GM12873 (cell line): ENCODE results near the gene MED9.

Source experiments
- CTCF ChIP-seq: IDR thresholded peaks from 2 replicates; pipeline ENCODE4 v1.5.1; 2012; ENCODE audit warnings: low read depth, mild to moderate bottlenecking, moderate library complexity, low read length, control low read depth; ENCODE audit not compliant: insufficient read depth; ENCODE audit errors: missing control alignments

MED9 gene

GRCh38 chr17:17446666-17447155, 30.1 kb upstream of the MED9 start:
- TF ChIP-seq CTCF: no peak

GRCh38 chr17:17447264-17447663, 29.5 kb upstream of the MED9 start:
- no peak for TF ChIP-seq CTCF

- TF ChIP-seq CTCF: no peak
Observed at GRCh38 chr17:17448076-17448475, 28.7 kb upstream of the MED9 start.

- TF ChIP-seq CTCF: no peak
Observed at GRCh38 chr17:17448723-17449122, 28.1 kb upstream of the MED9 start.

GRCh38 chr17:17453088-17453487, 23.7 kb upstream of the MED9 start:
- TF ChIP-seq CTCF: no peak

GRCh38 chr17:17454276-17454675, 22.5 kb upstream of the MED9 start:
- TF ChIP-seq CTCF: no peak

GRCh38 chr17:17455173-17455572, 21.6 kb upstream of the MED9 start:
- TF ChIP-seq CTCF: no peak
